A673 (cell line): ENCODE data around the gene STK33. TPM values are rescaled to one million over a fixed set of nuclear protein-coding genes. Genes with fewer than 3 reads are reported as not detected.

Experiments used
- BruUV-seq: library from RNA; stranded (reverse); fragments of 400-500 nt; replicated peaks from 2 replicates; lab custom pipeline; 2021; lab: Mats Ljungman, UMichigan
- CTCF ChIA-PET: fragments of 300-600 bp; sonication (Branson Sonifier 250); formaldehyde crosslinking; loops from one replicate; lab custom pipeline; 2022; ENCODE audit warnings: antibody characterized with exemption; lab: Charles Lee
- POLR2A ChIA-PET: fragments of 300-600 bp; sonication (Branson Sonifier 250); formaldehyde crosslinking; loops from one replicate; lab custom pipeline; 2022; ENCODE audit warnings: antibody characterized with exemption; ENCODE audit not compliant: low non-redundant PET; lab: Charles Lee
- DNase-seq: peaks from one replicate; pipeline ENCODE4 v3.0.0-alpha.2; 2015; ENCODE audit warnings: low spot score
- H3K27ac ChIP-seq: fragments of 200-600 bp; sonication (generic); 2 replicates; pipeline ENCODE4 v1.5.1; 2016; ENCODE audit warnings: mixed run types, low read depth, mild to moderate bottlenecking, mixed read lengths, antibody characterized with exemption, low read length; ENCODE audit not compliant: poor library complexity, severe bottlenecking
- H3K27me3 ChIP-seq: fragments of 200-600 bp; sonication (generic); replicated peaks from 2 replicates; pipeline ENCODE4 v1.6.1; 2017; ENCODE audit warnings: mixed run types, low read depth, mild to moderate bottlenecking, mixed read lengths, antibody characterized with exemption, low read length; ENCODE audit not compliant: insufficient read depth, poor library complexity
- H3K36me3 ChIP-seq: fragments of 200-600 bp; sonication (generic); 2 replicates; pipeline ENCODE4 v1.6.1; 2016; ENCODE audit warnings: mixed run types, mild to moderate bottlenecking, mixed read lengths, antibody characterized with exemption, low read length; ENCODE audit not compliant: insufficient read depth, poor library complexity, severe bottlenecking
- H3K4me1 ChIP-seq: fragments of 200-600 bp; sonication (generic); 2 replicates; pipeline ENCODE4 v1.6.1; 2017; ENCODE audit warnings: mixed run types, mild to moderate bottlenecking, mixed read lengths, antibody characterized with exemption, low read length; ENCODE audit not compliant: insufficient read depth, poor library complexity, severe bottlenecking
- H3K4me3 ChIP-seq: fragments of 200-600 bp; sonication (generic); 2 replicates; pipeline ENCODE4 v1.5.1; 2016; ENCODE audit warnings: low read depth, mixed run types, mild to moderate bottlenecking, mixed read lengths, low read length; ENCODE audit not compliant: poor library complexity, severe bottlenecking
- H3K9me3 ChIP-seq: fragments of 200-600 bp; sonication (generic); 2 replicates; pipeline ENCODE4 v1.6.1; 2016; ENCODE audit warnings: mixed run types, low read depth, mild to moderate bottlenecking, mixed read lengths, antibody characterized with exemption, low read length; ENCODE audit not compliant: poor library complexity, severe bottlenecking
- EZH2 ChIP-seq: fragments of 200-600 bp; sonication (generic); IDR thresholded peaks from 2 replicates; pipeline ENCODE4 v1.6.1; 2017; ENCODE audit warnings: borderline replicate concordance, low read depth, mild to moderate bottlenecking, mixed read lengths, antibody characterized with exemption, low read length; ENCODE audit not compliant: poor library complexity, severe bottlenecking
- intact Hi-C: fragments of 100-400 bp; cut with micrococcal nuclease; formaldehyde crosslinking; loops from one replicate; pipeline ENCODE4 v1.10.0; 2022; ENCODE audit not compliant: unreplicated experiment
- total RNA-seq: library from RNA; stranded (reverse); gene quantifications from 2 replicates; pipeline ENCODE4 v1.2.3, GENCODE V29; 2021
- TF ChIP-seq, protein P1 (sequence below): fragments of 300-800, 200-600 bp; sonication (generic); conservative IDR thresholded peaks from 2 replicates; pipeline ENCODE4 v1.5.1; 2017; ENCODE audit warnings: low read depth, mild to moderate bottlenecking, antibody characterized with exemption, low read length, moderate library complexity, mixed read lengths

Gene STK33
- total RNA-seq, 1 experiment from 2014 or later = not detected

DNA sequence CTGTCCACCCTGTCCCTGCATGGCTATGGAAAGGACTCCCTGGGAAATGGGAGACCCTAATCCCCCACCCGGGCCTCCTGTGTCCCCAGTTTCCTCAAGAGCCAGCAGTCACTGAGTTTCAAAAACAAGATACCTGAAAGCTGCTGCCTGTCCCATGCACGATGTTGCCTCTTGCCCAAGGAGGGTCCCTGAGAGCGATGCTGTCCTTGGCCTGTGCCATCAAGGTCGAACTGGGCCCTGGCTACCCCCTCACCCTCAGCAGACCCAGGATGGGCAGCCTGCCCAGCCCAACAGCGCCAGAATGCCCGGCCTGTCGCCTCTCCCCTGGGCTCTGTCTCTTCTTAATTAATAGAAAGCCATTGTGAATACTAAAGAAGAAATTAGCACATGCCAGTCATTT is 225.8 kb downstream of the STK33 start:
- Histone ChIP-seq H3K4me3 (no peak overlapping the region), H3K27ac (no peak overlapping the region), H3K9me3 (no peaks in the 10 kb centered on the region), H3K27me3 (peaks cover 20% of the 10 kb centered on the region), H3K36me3 (no peaks in the 10 kb centered on the region), H3K4me1 (no peaks in the 10 kb centered on the region)
- no TSS peak for BruUV-seq
- TF ChIP-seq, protein P1, sequence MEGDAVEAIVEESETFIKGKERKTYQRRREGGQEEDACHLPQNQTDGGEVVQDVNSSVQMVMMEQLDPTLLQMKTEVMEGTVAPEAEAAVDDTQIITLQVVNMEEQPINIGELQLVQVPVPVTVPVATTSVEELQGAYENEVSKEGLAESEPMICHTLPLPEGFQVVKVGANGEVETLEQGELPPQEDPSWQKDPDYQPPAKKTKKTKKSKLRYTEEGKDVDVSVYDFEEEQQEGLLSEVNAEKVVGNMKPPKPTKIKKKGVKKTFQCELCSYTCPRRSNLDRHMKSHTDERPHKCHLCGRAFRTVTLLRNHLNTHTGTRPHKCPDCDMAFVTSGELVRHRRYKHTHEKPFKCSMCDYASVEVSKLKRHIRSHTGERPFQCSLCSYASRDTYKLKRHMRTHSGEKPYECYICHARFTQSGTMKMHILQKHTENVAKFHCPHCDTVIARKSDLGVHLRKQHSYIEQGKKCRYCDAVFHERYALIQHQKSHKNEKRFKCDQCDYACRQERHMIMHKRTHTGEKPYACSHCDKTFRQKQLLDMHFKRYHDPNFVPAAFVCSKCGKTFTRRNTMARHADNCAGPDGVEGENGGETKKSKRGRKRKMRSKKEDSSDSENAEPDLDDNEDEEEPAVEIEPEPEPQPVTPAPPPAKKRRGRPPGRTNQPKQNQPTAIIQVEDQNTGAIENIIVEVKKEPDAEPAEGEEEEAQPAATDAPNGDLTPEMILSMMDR = no peak
- no peak for TF ChIP-seq EZH2
- DNase-seq = no peak
- ChIA-PET POLR2A (no interaction called here), CTCF (no interaction called here)
- intact Hi-C loops = no loop called here

DNA sequence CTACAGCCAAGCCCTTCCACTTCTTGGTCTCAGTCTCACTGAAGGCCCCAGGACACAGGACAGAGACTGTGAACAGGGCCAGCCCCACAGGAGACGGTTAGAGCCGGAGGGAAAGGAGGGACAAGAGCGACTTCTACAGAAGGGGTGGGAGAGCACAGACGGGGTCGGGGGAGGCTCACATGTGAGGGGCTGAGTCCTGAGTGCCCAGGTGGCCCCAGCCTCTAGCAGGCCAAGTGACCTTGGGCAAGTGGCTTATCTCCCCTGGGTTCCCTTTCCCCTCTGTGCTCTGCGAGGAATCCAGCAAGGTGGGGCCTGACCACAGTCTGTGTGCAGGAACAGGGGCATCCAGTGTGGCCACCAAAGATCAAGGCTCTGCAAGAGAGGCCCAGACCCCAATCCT is 227.7 kb downstream of the STK33 start:
- BruUV-seq = no TSS peak
- CTCF ChIA-PET = no interaction called here

DNA sequence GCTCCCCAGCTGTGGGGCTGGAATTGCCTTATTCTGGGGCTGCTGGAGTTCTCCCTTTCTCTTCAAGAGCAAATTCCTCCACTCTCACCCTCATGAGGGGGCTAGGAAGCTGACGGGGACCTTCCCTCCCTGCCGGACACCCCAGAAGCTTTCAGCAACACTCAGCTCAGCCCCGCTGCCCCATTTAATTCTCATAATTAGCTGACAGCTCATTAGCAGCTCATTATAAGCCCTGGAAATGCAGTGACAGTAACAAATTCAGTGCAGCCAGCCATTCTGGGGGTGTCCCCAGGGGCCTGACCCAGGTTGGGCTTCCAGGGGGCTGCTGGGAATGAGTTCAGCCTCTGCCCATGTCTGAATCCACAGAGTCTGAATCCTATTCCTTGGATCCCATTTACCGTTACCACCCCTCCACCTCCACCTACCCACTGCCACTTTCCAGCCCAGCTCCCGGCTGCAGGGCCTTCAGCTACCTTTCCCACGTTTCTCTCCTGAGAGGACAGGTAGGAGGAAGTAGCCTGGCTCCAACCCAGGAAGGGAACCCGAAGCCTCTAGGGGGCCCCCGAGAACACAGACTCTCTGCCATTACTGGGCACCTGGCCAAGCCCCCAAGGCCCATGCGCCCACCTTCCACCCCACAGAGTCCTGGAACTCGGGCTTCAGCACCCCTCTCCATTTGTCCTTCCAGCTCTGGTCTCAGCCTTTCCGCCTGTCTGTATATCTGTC is 228.6 kb downstream of the STK33 start:
- POLR2A ChIA-PET = no interaction called here
- H3K4me1 ChIP-seq = no peaks in the 10 kb centered on the region
- H3K9me3 ChIP-seq = no peaks in the 10 kb centered on the region
- CTCF ChIA-PET = interaction anchor here (0.6 kb wide), 1 partner anchor 278 kb away, joined by 5 read pairs; no protein-coding TSS in a partner anchor
- intact Hi-C loops = no loop called here
- DNase-seq = peak; percentile 9
- no peak overlapping the region for H3K27ac ChIP-seq
- no TSS peak for BruUV-seq
- H3K4me3 ChIP-seq = no peak overlapping the region
- H3K27me3 ChIP-seq = peaks cover 30% of the 10 kb centered on the region
- no peaks in the 10 kb centered on the region for H3K36me3 ChIP-seq
- TF ChIP-seq, protein P1 = no peak; the same call in 1 of the 2 replicates
- no peak for TF ChIP-seq EZH2

More for the DNA sequence above, 227.7 kb downstream of the STK33 start:
- Histone ChIP-seq H3K9me3 (no peaks in the 10 kb centered on the region), H3K27me3 (peaks cover 24% of the 10 kb centered on the region), H3K4me3 (no peak overlapping the region), H3K36me3 (no peaks in the 10 kb centered on the region), H3K4me1 (no peaks in the 10 kb centered on the region), H3K27ac (no peak overlapping the region)
- no peak for DNase-seq
- intact Hi-C loops = no loop called here
- POLR2A ChIA-PET = no interaction called here
- no peak for TF ChIP-seq EZH2
- TF ChIP-seq, protein P1 = no peak
